T-helper 2 cell treated with Interferon-gamma antibody and Interleukin-4, amounts not matched to agents 5 μg/mL and 100 μg/mL, for 36 hours (primary cell): ENCODE measurements around the gene OTOP3.
"Not testable (repeated sequence)": the region's sequence is repeated elsewhere in the genome, so short reads cannot be mapped to it uniquely, and the experiment has no call there.

ENCODE experiments used
- DNase-seq: peaks from one replicate; pipeline ENCODE4 v3.0.0; 2021; ENCODE audit warnings: low spot score
- H3K27ac Mint-ChIP-seq: one replicate; pipeline ENCODE4 v1.8.0; 2021; ENCODE audit warnings: mild to moderate bottlenecking, mixed read lengths
- H3K27me3 Mint-ChIP-seq: one replicate; pipeline ENCODE4 v1.8.0; 2021; ENCODE audit warnings: low read depth, mixed read lengths
- H3K36me3 Mint-ChIP-seq: one replicate; pipeline ENCODE4 v1.8.0; 2021; ENCODE audit warnings: low read depth, mixed read lengths
- H3K4me1 Mint-ChIP-seq: one replicate; pipeline ENCODE4 v1.8.0; 2021; ENCODE audit warnings: low read depth, mixed read lengths
- H3K4me3 Mint-ChIP-seq: one replicate; pipeline ENCODE4 v1.8.0; 2022; ENCODE audit warnings: mild to moderate bottlenecking, moderate library complexity, mixed read lengths
- H3K9me3 Mint-ChIP-seq: one replicate; pipeline ENCODE4 v1.8.0; 2021; ENCODE audit warnings: mixed read lengths

OTOP3 gene

DNA sequence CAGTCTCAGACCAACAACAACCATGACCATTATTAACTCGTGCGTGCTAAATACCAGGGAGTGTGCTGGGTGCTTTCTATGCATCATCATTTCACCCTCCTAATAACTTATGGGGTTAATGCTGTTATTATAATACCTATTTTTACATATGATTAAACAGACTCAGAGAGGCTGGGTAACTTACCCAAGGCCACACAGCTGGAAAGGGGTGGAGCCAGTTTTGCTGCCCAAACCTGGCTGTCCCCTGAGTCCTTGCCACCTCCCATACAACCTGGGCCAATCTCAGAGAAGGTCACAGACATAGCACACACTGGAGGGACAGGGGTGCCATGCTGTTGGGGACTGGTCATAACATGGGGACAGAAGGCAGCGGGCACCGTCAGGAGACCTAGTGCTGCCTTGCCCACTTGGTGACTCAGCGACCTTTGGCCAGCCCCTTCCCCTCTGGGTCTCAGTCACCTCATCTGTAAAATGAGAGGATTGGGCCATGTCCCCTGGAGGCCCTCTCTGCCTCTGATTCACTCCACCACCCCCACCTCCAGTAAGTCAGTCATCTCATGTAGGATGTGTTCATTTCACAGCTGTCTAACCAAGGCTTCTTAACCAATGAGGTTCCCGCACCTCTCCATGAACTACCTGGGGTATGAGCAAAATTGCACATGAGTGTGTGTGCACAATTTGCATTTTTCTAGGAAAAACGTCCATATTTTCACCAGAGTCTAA lies 30.9 kb upstream of the OTOP3 start:
- DNase-seq: no peak
- no peaks in the 10 kb centered on the region for H3K36me3 Mint-ChIP-seq
- no peak overlapping the region for H3K27ac Mint-ChIP-seq
- peaks cover 3% of the 10 kb centered on the region for H3K4me1 Mint-ChIP-seq
- H3K4me3 Mint-ChIP-seq: no peak overlapping the region
- peaks cover 7% of the 10 kb centered on the region for H3K27me3 Mint-ChIP-seq
- no peaks in the 10 kb centered on the region for H3K9me3 Mint-ChIP-seq

DNA sequence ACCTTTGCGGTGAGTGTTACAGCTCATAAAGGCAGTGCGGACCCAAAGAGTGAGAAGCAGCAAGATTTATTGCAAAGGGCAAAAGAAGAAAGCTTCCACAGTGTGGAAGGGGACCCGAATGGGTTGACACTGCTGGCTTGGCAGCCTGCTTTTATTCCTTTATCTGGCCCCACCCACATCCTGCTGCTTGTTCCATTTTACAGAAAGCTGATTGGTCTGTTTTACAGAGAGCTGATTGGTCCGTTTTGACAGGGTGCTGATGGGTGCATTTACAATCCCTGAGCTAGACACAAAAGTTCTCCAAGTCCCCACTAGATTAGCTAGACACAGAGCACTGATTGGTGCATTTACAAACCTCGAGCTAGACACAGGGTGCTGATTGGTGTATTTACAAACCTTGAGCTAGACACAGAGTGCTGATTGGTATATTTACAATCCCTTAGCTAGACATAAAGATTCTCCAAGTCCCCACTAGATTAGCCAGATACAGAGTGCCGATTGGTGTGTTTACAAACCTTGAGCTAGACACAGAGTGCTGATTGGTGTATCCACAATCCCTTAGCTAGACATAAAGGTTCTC lies 29.4 kb upstream of the OTOP3 start:
- H3K4me3 Mint-ChIP-seq, H3K27ac Mint-ChIP-seq, DNase-seq, H3K36me3 Mint-ChIP-seq, H3K4me1 Mint-ChIP-seq, H3K27me3 Mint-ChIP-seq, H3K9me3 Mint-ChIP-seq: not testable (repeated sequence)

DNA sequence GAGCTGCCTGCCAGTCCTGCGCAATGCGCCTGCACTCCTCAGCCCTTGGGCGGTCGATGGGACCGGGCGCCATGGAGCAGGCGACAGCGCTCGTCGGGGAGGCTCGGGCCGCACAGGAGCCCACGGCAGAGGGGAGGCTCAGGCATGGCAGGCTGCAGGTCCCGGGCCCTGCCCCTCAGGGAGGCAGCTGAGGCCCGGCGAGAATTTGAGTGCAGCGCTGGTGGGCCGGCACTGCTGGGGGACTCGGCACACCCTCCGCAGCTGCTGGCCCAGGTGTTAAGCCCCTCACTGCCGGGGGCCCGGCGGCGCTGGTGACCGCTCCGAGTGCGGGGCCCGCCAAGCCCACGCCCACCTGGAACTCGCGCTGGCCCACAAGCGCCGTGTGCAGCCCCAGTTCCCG lies 28.7 kb upstream of the OTOP3 start:
- Mint-ChIP-seq H3K27ac (no peak overlapping the region), H3K9me3 (no peaks in the 10 kb centered on the region), H3K36me3 (no peaks in the 10 kb centered on the region), H3K27me3 (peaks cover 4% of the 10 kb centered on the region), H3K4me1 (peaks cover 3% of the 10 kb centered on the region), H3K4me3 (no peak overlapping the region)
- no peak for DNase-seq

DNA sequence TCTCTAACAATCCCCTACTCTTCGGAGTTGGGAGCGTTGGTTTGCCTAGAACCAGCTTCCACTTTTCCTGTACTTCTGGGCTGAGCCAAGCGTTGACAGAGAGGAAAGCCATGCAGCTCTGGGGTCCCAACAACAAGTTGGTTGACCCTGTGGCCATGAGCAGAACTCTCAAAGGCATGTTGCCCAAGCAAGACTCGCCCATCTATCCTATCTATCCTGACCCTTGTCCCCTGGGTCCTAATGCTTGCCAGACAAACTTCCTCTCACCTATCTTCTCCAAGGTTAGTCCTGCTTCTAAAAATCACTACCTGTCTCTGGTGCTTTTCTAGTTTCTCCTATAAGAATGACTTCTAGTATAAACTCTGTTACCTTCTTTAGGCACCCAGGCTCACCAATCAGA lies 26.6 kb upstream of the OTOP3 start:
- H3K36me3 Mint-ChIP-seq, H3K4me3 Mint-ChIP-seq, H3K27me3 Mint-ChIP-seq, DNase-seq, H3K27ac Mint-ChIP-seq, H3K4me1 Mint-ChIP-seq, H3K9me3 Mint-ChIP-seq: not testable (repeated sequence)

DNA sequence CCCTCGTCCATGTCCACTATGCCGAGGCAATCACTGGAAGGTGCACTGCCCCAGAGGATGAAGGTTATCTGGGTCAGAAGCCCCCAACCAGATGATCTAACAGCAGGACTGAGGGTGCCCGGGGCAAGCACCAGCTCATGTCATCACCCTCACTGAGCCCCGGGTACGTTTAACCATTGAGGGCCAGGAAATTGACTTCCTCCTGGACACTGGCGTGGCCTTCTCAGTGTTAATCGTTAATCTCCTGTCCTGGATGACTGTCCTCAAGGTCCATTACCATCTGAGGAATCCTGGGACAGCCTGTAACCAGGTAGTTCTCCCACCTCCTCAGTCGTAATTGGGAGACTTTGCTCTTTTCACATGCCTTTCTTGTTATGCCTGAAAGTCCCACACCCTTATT lies 24.3 kb upstream of the OTOP3 start:
- H3K27ac Mint-ChIP-seq, H3K4me1 Mint-ChIP-seq, H3K9me3 Mint-ChIP-seq, H3K4me3 Mint-ChIP-seq, DNase-seq, H3K36me3 Mint-ChIP-seq, H3K27me3 Mint-ChIP-seq: not testable (repeated sequence)

DNA sequence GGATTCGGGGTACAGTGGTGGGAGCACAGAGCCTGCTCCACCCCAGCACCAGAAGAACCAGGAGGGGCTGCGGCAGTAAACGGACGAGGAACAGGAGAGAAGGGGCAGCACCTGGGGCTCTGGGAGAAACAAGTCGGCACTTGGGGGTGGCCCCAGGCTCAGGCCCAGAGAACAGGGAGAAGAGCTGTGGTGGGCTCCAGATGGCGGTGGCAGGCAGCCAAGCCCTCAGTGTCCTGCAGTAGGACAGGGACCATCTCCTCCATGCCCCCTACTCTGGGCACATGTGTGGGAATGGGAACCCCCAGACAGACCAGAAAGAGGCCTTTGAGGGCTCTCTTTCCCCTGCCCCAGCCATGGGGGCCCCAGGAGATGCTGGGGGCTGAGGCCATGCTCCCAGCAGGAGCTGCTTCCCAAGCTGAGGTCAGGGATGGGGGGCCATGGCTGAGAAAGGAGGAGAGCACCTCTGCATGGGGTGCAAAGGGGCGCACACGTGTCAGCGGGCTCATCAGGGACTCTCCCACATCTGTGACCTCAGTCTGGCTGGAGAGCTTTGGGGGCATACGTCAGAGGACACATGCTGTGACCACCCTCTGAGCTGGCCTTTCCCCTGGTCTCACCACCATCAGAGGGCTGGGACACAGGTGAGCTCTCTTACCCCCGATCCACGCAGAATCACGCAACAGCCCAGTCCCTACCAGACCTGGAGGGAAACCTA lies 19.4 kb upstream of the OTOP3 start:
- DNase-seq: no peak
- Mint-ChIP-seq H3K27ac (no peak overlapping the region), H3K4me3 (no peak overlapping the region), H3K36me3 (no peaks in the 10 kb centered on the region), H3K4me1 (no peaks in the 10 kb centered on the region), H3K27me3 (peaks cover 14% of the 10 kb centered on the region), H3K9me3 (no peaks in the 10 kb centered on the region)

DNA sequence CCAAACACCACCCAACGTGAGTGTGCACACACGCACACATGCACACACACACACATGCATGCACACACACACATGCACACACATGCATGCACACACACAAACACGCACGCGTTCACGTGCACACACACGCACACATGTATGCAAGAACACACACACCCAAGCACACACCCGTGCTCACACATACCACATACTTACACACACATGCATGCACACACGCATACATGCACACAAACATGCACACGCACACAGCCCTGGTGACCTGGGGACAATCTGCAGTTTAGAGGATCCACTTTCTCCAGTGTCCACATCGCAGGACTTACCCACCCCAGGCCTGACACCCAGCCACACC lies 18.9 kb upstream of the OTOP3 start:
- H3K4me3 Mint-ChIP-seq: no peak overlapping the region
- no peak overlapping the region for H3K27ac Mint-ChIP-seq
- peaks cover 19% of the 10 kb centered on the region for H3K27me3 Mint-ChIP-seq
- H3K4me1 Mint-ChIP-seq: no peaks in the 10 kb centered on the region
- no peaks in the 10 kb centered on the region for H3K36me3 Mint-ChIP-seq
- H3K9me3 Mint-ChIP-seq: no peaks in the 10 kb centered on the region
- no peak for DNase-seq

DNA sequence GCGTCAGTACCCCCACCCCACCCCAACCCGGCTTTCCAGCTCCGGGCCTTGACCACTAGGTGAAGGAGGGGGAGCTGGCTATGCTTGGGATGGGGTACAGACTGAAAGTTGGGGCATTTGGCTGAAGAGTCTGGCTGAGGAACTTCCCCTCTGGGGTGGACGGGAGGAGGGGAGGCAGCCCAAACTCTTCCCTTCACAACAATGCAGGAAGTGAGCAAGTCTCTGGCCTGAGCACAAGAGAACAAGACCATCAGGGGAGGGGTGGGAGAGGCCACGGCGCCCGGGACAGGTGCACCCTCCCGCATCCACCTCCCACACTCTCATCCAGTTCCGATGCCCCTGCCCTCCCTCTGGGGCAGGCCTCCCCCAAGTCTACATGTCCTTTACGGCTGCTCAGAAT lies 18.3 kb upstream of the OTOP3 start:
- H3K27me3 Mint-ChIP-seq: peaks cover 24% of the 10 kb centered on the region
- no peak overlapping the region for H3K27ac Mint-ChIP-seq
- no peak for DNase-seq
- no peaks in the 10 kb centered on the region for H3K36me3 Mint-ChIP-seq
- H3K4me3 Mint-ChIP-seq: no peak overlapping the region
- H3K9me3 Mint-ChIP-seq: no peaks in the 10 kb centered on the region
- no peaks in the 10 kb centered on the region for H3K4me1 Mint-ChIP-seq

DNA sequence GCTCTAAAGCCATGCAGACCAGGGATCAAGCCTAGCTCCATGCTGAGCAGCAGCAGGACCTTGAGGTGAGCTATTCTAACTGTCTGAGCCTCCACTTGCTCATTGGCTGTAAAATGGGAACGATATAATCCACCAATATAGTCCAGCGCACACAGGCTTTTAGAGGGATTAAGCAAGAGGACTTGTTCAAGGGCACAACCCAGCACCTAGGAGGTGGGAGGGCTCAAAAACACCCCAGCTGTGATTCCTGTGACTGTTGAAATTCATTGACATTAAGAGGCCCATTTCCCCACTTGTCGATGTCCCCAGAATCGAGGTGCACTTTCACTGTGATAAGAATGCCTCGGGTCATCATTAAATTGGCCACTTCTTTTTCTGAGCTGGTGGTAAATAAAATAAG lies 16.8 kb upstream of the OTOP3 start:
- peaks cover 1% of the 10 kb centered on the region for H3K4me1 Mint-ChIP-seq
- H3K36me3 Mint-ChIP-seq: no peaks in the 10 kb centered on the region
- no peak overlapping the region for H3K4me3 Mint-ChIP-seq
- peaks cover 28% of the 10 kb centered on the region for H3K27me3 Mint-ChIP-seq
- no peak overlapping the region for H3K27ac Mint-ChIP-seq
- no peak for DNase-seq
- H3K9me3 Mint-ChIP-seq: no peaks in the 10 kb centered on the region

DNA sequence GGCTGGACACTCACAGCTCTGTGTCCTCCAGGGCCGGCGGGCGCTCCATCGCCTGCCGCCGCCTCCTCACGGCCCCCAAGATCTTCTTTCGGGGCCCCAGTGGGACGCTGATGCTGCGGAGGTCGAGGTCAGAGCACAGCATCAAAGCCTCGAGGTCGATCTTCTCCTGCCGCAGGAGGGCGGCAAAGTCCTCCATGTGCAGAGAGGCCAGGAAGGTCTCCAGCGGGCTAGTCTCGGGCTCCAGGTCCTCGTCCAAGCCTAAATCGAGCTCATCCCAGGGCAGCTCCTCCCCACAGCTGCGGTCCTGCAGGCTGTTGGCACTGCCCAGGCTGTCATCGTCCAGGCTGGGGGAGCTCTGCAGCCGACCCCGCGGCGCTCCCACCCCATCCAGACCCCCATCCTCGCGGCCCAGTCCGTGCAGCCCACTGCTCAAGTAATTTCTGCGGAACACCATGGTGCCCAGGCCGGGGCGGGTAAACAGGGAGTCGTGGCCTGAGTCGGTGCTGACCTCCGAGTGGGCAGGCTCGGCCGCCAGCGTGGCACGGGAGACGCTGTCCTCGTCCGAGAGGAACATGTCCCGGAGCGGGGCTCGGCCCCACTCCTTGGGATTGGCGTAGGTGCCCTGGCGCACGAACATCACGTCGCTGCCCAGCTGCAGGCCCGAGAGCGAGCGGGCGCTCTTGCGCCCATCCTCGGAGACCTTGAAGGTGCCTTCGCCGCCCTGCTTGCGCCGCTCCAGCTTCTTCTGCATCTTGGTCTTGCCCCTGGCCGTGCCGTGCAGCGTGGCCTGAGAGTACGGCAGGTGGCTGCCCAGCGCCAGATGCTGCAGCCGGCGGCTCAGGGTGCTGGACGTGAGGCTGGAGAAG lies 16.0 kb upstream of the OTOP3 start:
- no peaks in the 10 kb centered on the region for H3K9me3 Mint-ChIP-seq
- no peaks in the 10 kb centered on the region for H3K36me3 Mint-ChIP-seq
- no peak overlapping the region for H3K4me3 Mint-ChIP-seq
- no peak for DNase-seq
- no peak overlapping the region for H3K27ac Mint-ChIP-seq
- peaks cover 3% of the 10 kb centered on the region for H3K4me1 Mint-ChIP-seq
- H3K27me3 Mint-ChIP-seq: peaks cover 30% of the 10 kb centered on the region

DNA sequence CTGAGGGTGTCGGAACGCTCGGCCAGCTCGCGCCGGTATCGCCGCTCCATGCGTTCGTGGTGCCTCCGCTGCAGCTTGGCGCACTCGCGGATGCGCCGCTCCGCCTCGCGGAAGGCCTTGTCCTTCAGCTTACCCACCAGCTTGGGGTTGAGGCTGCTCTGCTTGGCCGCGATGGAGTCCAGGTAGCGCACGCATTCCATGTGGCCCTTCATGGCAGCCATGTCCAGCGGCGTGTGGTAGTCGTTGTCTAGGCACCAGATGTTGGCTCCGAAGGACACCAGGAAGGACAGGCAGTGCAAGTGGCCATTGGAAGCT lies 15.4 kb upstream of the OTOP3 start:
- DNase-seq: no peak
- H3K36me3 Mint-ChIP-seq: no peaks in the 10 kb centered on the region
- no peaks in the 10 kb centered on the region for H3K9me3 Mint-ChIP-seq
- peaks cover 3% of the 10 kb centered on the region for H3K4me1 Mint-ChIP-seq
- H3K27me3 Mint-ChIP-seq: peaks cover 36% of the 10 kb centered on the region
- H3K4me3 Mint-ChIP-seq: no peak overlapping the region
- H3K27ac Mint-ChIP-seq: no peak overlapping the region

DNA sequence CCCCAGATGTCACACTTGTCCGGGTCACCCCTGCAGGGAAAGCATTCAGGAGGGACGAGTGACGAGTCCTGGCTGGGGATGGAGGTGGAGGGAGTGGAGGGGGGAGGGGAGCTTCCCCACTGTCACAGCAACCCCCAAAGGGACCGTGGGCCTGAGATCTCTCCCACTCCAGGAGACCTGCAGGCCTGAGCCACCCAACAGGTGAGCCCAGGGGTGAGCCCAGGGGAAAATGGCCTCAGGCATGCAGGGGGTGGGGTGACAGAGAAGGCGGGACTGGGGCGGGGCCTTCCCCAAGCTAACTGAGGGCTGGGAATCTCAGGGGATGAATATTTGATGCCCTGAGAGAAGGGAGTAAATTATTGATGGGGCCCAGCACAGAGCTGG lies 15.1 kb upstream of the OTOP3 start:
- Mint-ChIP-seq H3K4me3 (no peak overlapping the region), H3K4me1 (peaks cover 3% of the 10 kb centered on the region), H3K27ac (no peak overlapping the region), H3K27me3 (peaks cover 40% of the 10 kb centered on the region), H3K36me3 (no peaks in the 10 kb centered on the region), H3K9me3 (no peaks in the 10 kb centered on the region)
- DNase-seq: no peak

DNA sequence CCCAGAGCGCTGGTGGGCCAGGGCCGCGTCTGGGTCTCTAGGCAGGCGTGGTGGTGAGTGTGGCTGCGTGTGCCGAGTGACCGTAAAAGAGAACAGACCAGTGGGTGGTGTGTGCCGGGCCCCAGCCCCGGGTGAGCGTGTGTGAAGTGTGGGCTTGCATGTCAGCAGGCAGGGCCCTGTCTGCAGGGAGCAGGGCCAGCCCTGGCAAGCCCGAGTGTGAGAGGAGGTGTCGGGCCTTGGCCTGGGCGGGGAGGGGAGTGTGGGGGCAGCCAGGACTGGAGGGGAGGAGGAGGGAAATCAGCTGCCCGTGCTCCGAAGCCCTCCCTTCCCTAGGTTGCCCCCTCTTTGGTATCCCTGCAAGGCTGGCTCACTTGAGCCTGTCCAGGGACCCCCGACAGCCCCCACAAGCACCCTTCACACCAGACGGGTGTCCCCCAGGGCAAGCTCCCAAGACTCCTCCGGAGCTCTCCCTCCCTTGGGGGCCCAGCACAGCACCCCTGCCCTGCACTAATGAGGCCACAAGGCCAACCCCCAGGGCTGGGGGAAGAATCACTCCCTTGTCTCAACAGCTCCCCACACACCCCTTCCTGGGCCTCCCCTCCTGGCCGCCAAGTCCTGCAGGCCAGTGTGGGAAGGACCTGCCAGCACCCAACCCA lies 14.5 kb upstream of the OTOP3 start:
- DNase-seq: no peak
- Mint-ChIP-seq H3K36me3 (no peaks in the 10 kb centered on the region), H3K4me1 (peaks cover 3% of the 10 kb centered on the region), H3K9me3 (no peaks in the 10 kb centered on the region), H3K27ac (no peak overlapping the region), H3K4me3 (no peak overlapping the region), H3K27me3 (peaks cover 45% of the 10 kb centered on the region)

DNA sequence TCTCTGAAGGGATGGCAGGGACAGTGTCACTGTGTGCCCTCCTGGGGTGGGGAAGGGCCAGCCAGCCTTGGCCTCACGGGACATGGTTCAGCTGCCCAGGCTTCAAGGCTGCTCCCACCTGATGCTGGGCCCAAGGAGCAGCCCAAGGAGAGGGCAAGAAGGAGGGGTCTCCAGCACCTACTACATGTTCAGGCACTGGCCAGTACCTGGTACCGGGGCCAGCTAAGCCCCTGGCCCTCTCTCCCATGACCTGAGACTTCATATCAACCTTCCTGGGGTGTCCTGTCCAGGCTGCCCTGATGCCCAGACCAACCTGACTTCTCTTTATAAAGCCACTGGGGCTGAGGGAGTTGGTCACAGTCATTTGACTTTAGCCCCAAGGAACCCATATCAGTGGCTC lies 13.9 kb upstream of the OTOP3 start:
- no peak for DNase-seq
- H3K4me3 Mint-ChIP-seq: no peak overlapping the region
- H3K27ac Mint-ChIP-seq: no peak overlapping the region
- no peaks in the 10 kb centered on the region for H3K9me3 Mint-ChIP-seq
- peaks cover 3% of the 10 kb centered on the region for H3K4me1 Mint-ChIP-seq
- no peaks in the 10 kb centered on the region for H3K36me3 Mint-ChIP-seq
- peaks cover 50% of the 10 kb centered on the region for H3K27me3 Mint-ChIP-seq
